ENCODE results near the gene STK4.
A peak's percentile ranks its signal among the peaks of the same experiment; 100 is the strongest.
"Not testable (repeated sequence)": the region's sequence is repeated elsewhere in the genome, so short reads cannot be mapped to it uniquely, and the experiment has no call there.

STK4 gene

GRCh38 chr20:45063107-45063506 is 96.8 kb downstream of the STK4 start:
- not testable (repeated sequence) for H3K9me3 ChIP-seq (ENCODE audit: insufficient read depth, low read depth, low read length)
- peaks cover 11% of the 10 kb centered on the region for H3K79me1 ChIP-seq (ENCODE audit: low read length)
- whole genome bisulfite sequencing (ENCODE audit: extremely low coverage, insufficient coverage, insufficient read length): no CpG with 5 or more reads among the region's 2 CpGs

GRCh38 chr20:45064812-45065211 is 98.5 kb downstream of the STK4 start:
- Histone ChIP-seq H4K12ac (ENCODE audit: low read depth, low read length) (no peak overlapping the region), H2BK5ac (ENCODE audit: low read depth, low read length, poor library complexity) (no peak overlapping the region), H3K23ac (ENCODE audit: low read length) (no peak overlapping the region), H3K4ac (ENCODE audit: low read depth, low read length) (no peak overlapping the region), H3K79me2 (ENCODE audit: control insufficient read depth, insufficient read depth, low read length, poor library complexity) (peaks cover 7% of the 10 kb centered on the region), H3K4me1 (ENCODE audit: control insufficient read depth in 1 of 2, insufficient read depth in 2 of 2, low read length in 2 of 2) (peaks cover 10 to 16% of the 10 kb centered on the region in 2 experiments), H3K4me3 (ENCODE audit: low read depth, low read length) (no peak overlapping the region), H3K79me1 (ENCODE audit: low read length) (peaks cover 18% of the 10 kb centered on the region), H3K14ac (ENCODE audit: low read length) (no peak overlapping the region), H3K27me3 (ENCODE audit: insufficient read depth, low read length) (no peaks in the 10 kb centered on the region), H3K18ac (ENCODE audit: low read length) (no peak overlapping the region), H3K27ac (ENCODE audit: low read depth, low read length) (no peak overlapping the region), H2BK12ac (ENCODE audit: low read length) (no peak overlapping the region), H3K36me3 (ENCODE audit: control insufficient read depth in 1 of 2, insufficient read depth in 2 of 2, low read length in 2 of 2) (peaks cover 3 to 4% of the 10 kb centered on the region in 2 experiments), H3K9ac (ENCODE audit: low read length) (no peak overlapping the region), H2AK5ac (ENCODE audit: low read length) (no peak overlapping the region), H4K91ac (ENCODE audit: low read depth, low read length) (no peak overlapping the region), H3K4me2 (ENCODE audit: low read length) (no peak overlapping the region), H4K8ac (ENCODE audit: low read depth, low read length) (no peak overlapping the region), H2BK120ac (ENCODE audit: insufficient read depth, low read length, poor library complexity) (no peak overlapping the region), H3K9me3 (ENCODE audit: insufficient read depth, low read depth, low read length) (peaks cover 2% of the 10 kb centered on the region), H2AFZ (ENCODE audit: insufficient read depth, low read length, poor library complexity) (no peak overlapping the region)
- DNase-seq: no peak

More at GRCh38 chr20:45063107-45063506, 96.8 kb downstream of the STK4 start:
- not testable (repeated sequence) for H3K14ac ChIP-seq (ENCODE audit: low read length); H3K79me2 ChIP-seq (ENCODE audit: control insufficient read depth, insufficient read depth, low read length, poor library complexity); H3K23ac ChIP-seq (ENCODE audit: low read length); H3K27me3 ChIP-seq (ENCODE audit: insufficient read depth, low read length); H3K4me3 ChIP-seq (ENCODE audit: low read depth, low read length); H3K4me2 ChIP-seq (ENCODE audit: low read length); H3K27ac ChIP-seq (ENCODE audit: low read depth, low read length); H4K12ac ChIP-seq (ENCODE audit: low read depth, low read length); H2AK5ac ChIP-seq (ENCODE audit: low read length); H2BK5ac ChIP-seq (ENCODE audit: low read depth, low read length, poor library complexity); H2AFZ ChIP-seq (ENCODE audit: insufficient read depth, low read length, poor library complexity); H4K91ac ChIP-seq (ENCODE audit: low read depth, low read length); DNase-seq; H3K36me3 ChIP-seq (ENCODE audit: control insufficient read depth in 1 of 2, insufficient read depth in 2 of 2, low read length in 2 of 2); H3K18ac ChIP-seq (ENCODE audit: low read length); H3K4ac ChIP-seq (ENCODE audit: low read depth, low read length); H3K9ac ChIP-seq (ENCODE audit: low read length); H2BK12ac ChIP-seq (ENCODE audit: low read length); H4K8ac ChIP-seq (ENCODE audit: low read depth, low read length)
- Histone ChIP-seq H2BK120ac (ENCODE audit: insufficient read depth, low read length, poor library complexity) (peak overlapping the region; percentile 17), H3K4me1 (ENCODE audit: control insufficient read depth in 1 of 2, insufficient read depth in 2 of 2, low read length in 2 of 2) (peaks cover 7 to 11% of the 10 kb centered on the region in 2 experiments)

DNA sequence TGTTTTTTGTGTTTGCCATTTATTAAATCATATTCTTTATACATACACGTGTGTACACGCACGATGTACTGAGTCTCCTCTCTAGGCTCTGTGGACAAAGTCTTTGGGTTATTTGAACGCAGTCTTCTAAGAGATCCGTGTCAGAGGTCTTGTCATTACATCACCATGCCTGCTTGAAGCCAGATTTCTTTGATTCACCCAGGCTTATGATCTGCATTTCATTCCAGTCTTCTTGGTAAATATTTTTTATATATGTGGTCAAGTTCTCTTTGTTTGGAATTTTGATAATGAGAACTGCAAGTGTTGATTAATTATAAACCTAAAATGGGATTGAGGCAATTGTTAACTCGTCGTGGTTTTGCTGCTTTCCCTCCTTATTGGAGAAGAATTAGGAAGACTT is 100.1 kb downstream of the STK4 start:
- Histone ChIP-seq H3K4ac (ENCODE audit: low read depth, low read length) (no peak overlapping the region), H3K9ac (ENCODE audit: low read length) (no peak overlapping the region), H3K14ac (ENCODE audit: low read length) (no peak overlapping the region), H3K27ac (ENCODE audit: low read depth, low read length) (no peak overlapping the region), H4K8ac (ENCODE audit: low read depth, low read length) (no peak overlapping the region), H3K18ac (ENCODE audit: low read length) (no peak overlapping the region), H3K4me1 (ENCODE audit: control insufficient read depth in 1 of 2, insufficient read depth in 2 of 2, low read length in 2 of 2) (peaks cover 10 to 21% of the 10 kb centered on the region in 2 experiments), H2BK120ac (ENCODE audit: insufficient read depth, low read length, poor library complexity) (no peak overlapping the region), H3K9me3 (ENCODE audit: insufficient read depth, low read depth, low read length) (peaks cover 2% of the 10 kb centered on the region), H2AK5ac (ENCODE audit: low read length) (no peak overlapping the region), H3K4me3 (ENCODE audit: low read depth, low read length) (no peak overlapping the region), H3K23ac (ENCODE audit: low read length) (no peak overlapping the region), H3K79me1 (ENCODE audit: low read length) (peaks cover 31% of the 10 kb centered on the region), H3K79me2 (ENCODE audit: control insufficient read depth, insufficient read depth, low read length, poor library complexity) (peaks cover 8% of the 10 kb centered on the region), H3K27me3 (ENCODE audit: insufficient read depth, low read length) (no peaks in the 10 kb centered on the region), H4K91ac (ENCODE audit: low read depth, low read length) (peak overlapping the region; percentile 13), H2BK12ac (ENCODE audit: low read length) (no peak overlapping the region), H2BK5ac (ENCODE audit: low read depth, low read length, poor library complexity) (no peak overlapping the region), H3K36me3 (ENCODE audit: control insufficient read depth in 1 of 2, insufficient read depth in 2 of 2, low read length in 2 of 2) (peaks cover 3 to 4% of the 10 kb centered on the region in 2 experiments), H3K4me2 (ENCODE audit: low read length) (no peak overlapping the region), H2AFZ (ENCODE audit: insufficient read depth, low read length, poor library complexity) (no peak overlapping the region), H4K12ac (ENCODE audit: low read depth, low read length) (no peak overlapping the region)
- WGBS (ENCODE audit: extremely low coverage, insufficient coverage, insufficient read length): no CpG with 5 or more reads among the region's 7 CpGs
- peak in 1 of 2 donors; percentile 39 for DNase-seq

- peak overlapping the region; percentile 41 for H3K27ac ChIP-seq (ENCODE audit: low read depth, low read length)
- peak; percentile 75 to 91 for DNase-seq
- WGBS (ENCODE audit: extremely low coverage, insufficient coverage, insufficient read length): no CpG with 5 or more reads among the region's 4 CpGs
- no peak overlapping the region for H2AFZ ChIP-seq (ENCODE audit: insufficient read depth, low read length, poor library complexity)
- H3K18ac ChIP-seq (ENCODE audit: low read length): no peak overlapping the region
- H3K36me3 ChIP-seq (ENCODE audit: control insufficient read depth in 1 of 2, insufficient read depth in 2 of 2, low read length in 2 of 2): peaks cover 3 to 4% of the 10 kb centered on the region in 2 experiments
- H4K91ac ChIP-seq (ENCODE audit: low read depth, low read length): peak overlapping the region; percentile 88
- peak overlapping the region; percentile 99 for H2BK120ac ChIP-seq (ENCODE audit: insufficient read depth, low read length, poor library complexity)
- peaks cover 2% of the 10 kb centered on the region for H3K9me3 ChIP-seq (ENCODE audit: insufficient read depth, low read depth, low read length)
- peaks cover 36% of the 10 kb centered on the region for H3K79me1 ChIP-seq (ENCODE audit: low read length)
- H2BK12ac ChIP-seq (ENCODE audit: low read length): peak overlapping the region; percentile 89
- H3K4me1 ChIP-seq (ENCODE audit: control insufficient read depth in 1 of 2, insufficient read depth in 2 of 2, low read length in 2 of 2): peaks cover 14 to 25% of the 10 kb centered on the region in 2 experiments
- H2AK5ac ChIP-seq (ENCODE audit: low read length): peak overlapping the region; percentile 72
- peak overlapping the region; percentile 44 for H4K8ac ChIP-seq (ENCODE audit: low read depth, low read length)
- peak overlapping the region; percentile 95 for H2BK5ac ChIP-seq (ENCODE audit: low read depth, low read length, poor library complexity)
- H3K4me2 ChIP-seq (ENCODE audit: low read length): no peak overlapping the region
- H3K14ac ChIP-seq (ENCODE audit: low read length): peak overlapping the region; percentile 54
- H3K79me2 ChIP-seq (ENCODE audit: control insufficient read depth, insufficient read depth, low read length, poor library complexity): peaks cover 11% of the 10 kb centered on the region
- no peak overlapping the region for H3K9ac ChIP-seq (ENCODE audit: low read length)
- no peaks in the 10 kb centered on the region for H3K27me3 ChIP-seq (ENCODE audit: insufficient read depth, low read length)
- H4K12ac ChIP-seq (ENCODE audit: low read depth, low read length): no peak overlapping the region
- no peak overlapping the region for H3K23ac ChIP-seq (ENCODE audit: low read length)
- H3K4ac ChIP-seq (ENCODE audit: low read depth, low read length): peak overlapping the region; percentile 64
- H3K4me3 ChIP-seq (ENCODE audit: low read depth, low read length): no peak overlapping the region
Measured at GRCh38 chr20:45067087-45067486, 100.8 kb downstream of the STK4 start.

Data from trophoblast cell (in vitro differentiated cells and primary cell).